ENCODE results near the gene BPNT1.
"Not testable (repeated sequence)": the region's sequence is repeated elsewhere in the genome, so short reads cannot be mapped to it uniquely, and the experiment has no call there.

Gene BPNT1

GRCh38 chr1:220094016-220094911, 4.7 kb upstream of the BPNT1 start, which contains the start of gene IARS2:
IARS2 (plus strand) TSS chr1:220094132; CDS start chr1:220094217, 85 bp downstream.
- DNase-seq (ENCODE audit: low read depth), result peak; percentile 84
- no peak for TF ChIP-seq CTCF (IDR thresholded peaks at IDR 0.05; ENCODE audit: low read length, missing control alignments)
- H3K4me3 ChIP-seq (replicated peaks; ENCODE audit: low read depth, low read length), result peak within 1 kb of the TSS; percentile 86

GRCh38 chr1:220093361-220094015, 3.9 kb upstream of the BPNT1 start:
- no peak overlapping the region for H3K4me3 ChIP-seq (replicated peaks; ENCODE audit: low read depth, low read length)
- no peak for TF ChIP-seq CTCF (IDR thresholded peaks at IDR 0.05; ENCODE audit: low read length, missing control alignments)
- DNase-seq (ENCODE audit: low read depth), result no peak

- H3K4me3 ChIP-seq (replicated peaks; ENCODE audit: low read depth, low read length), result no peak overlapping the region
- no peak for DNase-seq (ENCODE audit: low read depth)
Measured at GRCh38 chr1:220092694-220093093, 3.1 kb upstream of the BPNT1 start.

GRCh38 chr1:220086261-220086686, 3.3 kb downstream of the BPNT1 start:
- not testable (repeated sequence) for H3K4me3 ChIP-seq (replicated peaks; ENCODE audit: low read depth, low read length); DNase-seq (ENCODE audit: low read depth)

More at GRCh38 chr1:220092694-220093093, 3.1 kb upstream of the BPNT1 start:
- no peak for TF ChIP-seq CTCF (IDR thresholded peaks at IDR 0.05; ENCODE audit: low read length, missing control alignments)

GRCh38 chr1:220084460-220084859, 5.1 kb downstream of the BPNT1 start:
- TF ChIP-seq CTCF (IDR thresholded peaks at IDR 0.05; ENCODE audit: low read length, missing control alignments), result no peak
- DNase-seq (ENCODE audit: low read depth), result peak; percentile 34

GRCh38 chr1:220077887-220078286, 11.7 kb downstream of the BPNT1 start:
- no peak for DNase-seq (ENCODE audit: low read depth)
- no peak overlapping the region for H3K4me3 ChIP-seq (replicated peaks; ENCODE audit: low read depth, low read length)
- TF ChIP-seq CTCF (IDR thresholded peaks at IDR 0.05; ENCODE audit: low read length, missing control alignments), result no peak

More at GRCh38 chr1:220084460-220084859, 5.1 kb downstream of the BPNT1 start:
- no peak overlapping the region for H3K4me3 ChIP-seq (replicated peaks; ENCODE audit: low read depth, low read length)
